Endothelial cell of umbilical vein (primary cell): ENCODE results near the gene CSF2.

ENCODE experiments used
- CTCF ChIP-seq, 2 donors: IDR thresholded peaks; 1 replicate in 1 of 2; 2 replicates in 1 of 2; pipeline ENCODE4 v1.5.1; 2011; ENCODE audit warnings: low read length in 2 of 2, mild to moderate bottlenecking in 2 of 2, moderate library complexity in 2 of 2, control low read depth in 1 of 2, inconsistent platforms in 1 of 2, low read depth in 1 of 2; ENCODE audit not compliant: insufficient read depth in 1 of 2; ENCODE audit errors: extremely low read depth in 1 of 2
- EZH2 ChIP-seq: IDR thresholded peaks from 2 replicates; pipeline ENCODE4 v1.6.1; 2012; ENCODE audit warnings: borderline replicate concordance, low read depth, mild to moderate bottlenecking, moderate library complexity, low read length, inconsistent platforms; ENCODE audit not compliant: severe bottlenecking
- JUN ChIP-seq: IDR thresholded peaks from 2 replicates; pipeline ENCODE4 v1.6.1; 2011; ENCODE audit warnings: borderline replicate concordance, low read depth; ENCODE audit not compliant: insufficient read length, insufficient read depth
- MYC ChIP-seq: IDR thresholded peaks from one replicate; pipeline ENCODE4 v1.6.1; 2011; ENCODE audit warnings: mild to moderate bottlenecking, low read depth, low read length
- POLR2A ChIP-seq: IDR thresholded peaks from 2 replicates; pipeline ENCODE4 v1.6.1; 2012; ENCODE audit warnings: low read depth, mild to moderate bottlenecking, control low read depth, low read length
- POLR2AphosphoS5 ChIP-seq: IDR thresholded peaks from 2 replicates; pipeline ENCODE4 v1.6.1; 2012; ENCODE audit warnings: low read depth, mild to moderate bottlenecking, control low read depth, low read length, moderate library complexity; ENCODE audit not compliant: insufficient read depth

- no peak for TF ChIP-seq CTCF (IDR thresholded peaks at IDR 0.05; ENCODE audit: extremely low read depth in 1 of 2, insufficient read depth in 1 of 2, low read depth in 1 of 2, low read length in 2 of 2)
- no peak for TF ChIP-seq POLR2A
- TF ChIP-seq JUN = no peak
- TF ChIP-seq POLR2AphosphoS5 = no peak
- TF ChIP-seq EZH2 = no peak
- TF ChIP-seq MYC = no peak
These were observed 15.9 kb upstream of the CSF2 start for GRCh38 chr5:132057498-132058255.
